HEK293 (cell line): ENCODE data around the gene UBE2Q2.

Experiments used
- GLI4 ChIP-seq: fragments of 450-650 bp; formaldehyde crosslinking; IDR thresholded peaks from 2 replicates; pipeline ENCODE4 v1.5.1; 2016; ENCODE audit warnings: missing biosample characterization, missing genetic modification characterization
- TCF7L2 ChIP-seq: IDR thresholded peaks from 2 replicates; pipeline ENCODE4 v1.6.1; 2011; ENCODE audit warnings: low read depth, mild to moderate bottlenecking, inconsistent platforms, low read length, moderate library complexity, borderline replicate concordance
- ZNF146 ChIP-seq: fragments of 450-650 bp; formaldehyde crosslinking; IDR thresholded peaks from 2 replicates; pipeline ENCODE4 v1.5.1; 2016; ENCODE audit warnings: missing biosample characterization, missing genetic modification characterization
- ZNF274 ChIP-seq, 2 experiments: fragments of 200-500 bp in 1 of 2; fragments of 450-650 bp in 1 of 2; sonication (Bioruptor generic) in 1 of 2; formaldehyde crosslinking in 1 of 2; IDR thresholded peaks; 2 replicates each; pipeline versions ENCODE4 v1.5.1 to v1.6.1; 2014 to 2016; ENCODE audit warnings: borderline replicate concordance in 1 of 2, inconsistent platforms in 1 of 2, low read length in 1 of 2, missing biosample characterization in 1 of 2, missing genetic modification characterization in 1 of 2
- ZNF423 ChIP-seq: fragments of 450-650 bp; formaldehyde crosslinking; IDR thresholded peaks from 2 replicates; pipeline ENCODE4 v1.5.1; 2016; ENCODE audit warnings: missing biosample characterization, missing genetic modification characterization
- ZNF660 ChIP-seq: fragments of 450-650 bp; IDR thresholded peaks from 2 replicates; pipeline ENCODE4 v1.5.1; 2018; ENCODE audit warnings: missing biosample characterization, mild to moderate bottlenecking, missing genetic modification characterization
- ZNF670 ChIP-seq: fragments of 450-650 bp; formaldehyde crosslinking; IDR thresholded peaks from 2 replicates; pipeline ENCODE4 v1.5.1; 2016; ENCODE audit warnings: missing biosample characterization, missing genetic modification characterization, low read depth
- ZNF792 ChIP-seq: fragments of 450-650 bp; formaldehyde crosslinking; IDR thresholded peaks from 2 replicates; pipeline ENCODE4 v1.5.1; 2016; ENCODE audit warnings: missing biosample characterization, missing genetic modification characterization
- TF ChIP-seq, protein P1 (sequence below): fragments of 450-650 bp; formaldehyde crosslinking; IDR thresholded peaks from 2 replicates; pipeline ENCODE4 v1.5.1; 2016; ENCODE audit warnings: missing biosample characterization, missing genetic modification characterization
- TF ChIP-seq, protein P2 (sequence below): fragments of 450-650 bp; formaldehyde crosslinking; IDR thresholded peaks from 2 replicates; pipeline ENCODE4 v1.5.1; 2016; ENCODE audit warnings: missing biosample characterization, missing genetic modification characterization

DNA sequence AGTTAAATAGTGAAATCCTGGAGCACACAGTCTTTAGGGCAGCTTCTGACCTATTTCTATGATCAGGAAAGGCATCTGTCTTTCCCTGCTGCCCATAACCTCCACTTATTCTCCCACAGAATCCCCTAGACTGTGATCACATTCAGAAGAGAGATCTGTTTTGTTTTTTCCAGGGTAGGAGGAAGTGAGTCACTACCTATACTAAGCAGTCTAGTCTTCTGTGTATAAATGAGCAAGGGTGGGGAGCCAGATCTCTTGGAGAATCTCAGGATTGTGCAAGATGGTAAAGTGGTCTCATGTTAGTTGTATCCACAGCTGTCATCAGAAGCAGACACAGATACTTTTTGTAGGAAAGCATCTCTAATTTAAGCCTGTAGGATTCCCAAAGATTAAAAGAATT is 48.6 kb downstream of the UBE2Q2 start:
- TF ChIP-seq ZNF660 (tag by site-specific recombination) = no peak
- no peak for TF ChIP-seq ZNF670 (tag by site-specific recombination)
- no peak for TF ChIP-seq ZNF274 (IDR thresholded peaks at IDR 0.05; ENCODE audit: low read length)
- TF ChIP-seq ZNF274 (tag by site-specific recombination; IDR thresholded peaks at IDR 0.05; ENCODE audit: borderline replicate concordance) = no peak
- TF ChIP-seq, protein P1, sequence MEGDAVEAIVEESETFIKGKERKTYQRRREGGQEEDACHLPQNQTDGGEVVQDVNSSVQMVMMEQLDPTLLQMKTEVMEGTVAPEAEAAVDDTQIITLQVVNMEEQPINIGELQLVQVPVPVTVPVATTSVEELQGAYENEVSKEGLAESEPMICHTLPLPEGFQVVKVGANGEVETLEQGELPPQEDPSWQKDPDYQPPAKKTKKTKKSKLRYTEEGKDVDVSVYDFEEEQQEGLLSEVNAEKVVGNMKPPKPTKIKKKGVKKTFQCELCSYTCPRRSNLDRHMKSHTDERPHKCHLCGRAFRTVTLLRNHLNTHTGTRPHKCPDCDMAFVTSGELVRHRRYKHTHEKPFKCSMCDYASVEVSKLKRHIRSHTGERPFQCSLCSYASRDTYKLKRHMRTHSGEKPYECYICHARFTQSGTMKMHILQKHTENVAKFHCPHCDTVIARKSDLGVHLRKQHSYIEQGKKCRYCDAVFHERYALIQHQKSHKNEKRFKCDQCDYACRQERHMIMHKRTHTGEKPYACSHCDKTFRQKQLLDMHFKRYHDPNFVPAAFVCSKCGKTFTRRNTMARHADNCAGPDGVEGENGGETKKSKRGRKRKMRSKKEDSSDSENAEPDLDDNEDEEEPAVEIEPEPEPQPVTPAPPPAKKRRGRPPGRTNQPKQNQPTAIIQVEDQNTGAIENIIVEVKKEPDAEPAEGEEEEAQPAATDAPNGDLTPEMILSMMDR = no peak
- TF ChIP-seq TCF7L2 = no peak
- TF ChIP-seq, protein P2, sequence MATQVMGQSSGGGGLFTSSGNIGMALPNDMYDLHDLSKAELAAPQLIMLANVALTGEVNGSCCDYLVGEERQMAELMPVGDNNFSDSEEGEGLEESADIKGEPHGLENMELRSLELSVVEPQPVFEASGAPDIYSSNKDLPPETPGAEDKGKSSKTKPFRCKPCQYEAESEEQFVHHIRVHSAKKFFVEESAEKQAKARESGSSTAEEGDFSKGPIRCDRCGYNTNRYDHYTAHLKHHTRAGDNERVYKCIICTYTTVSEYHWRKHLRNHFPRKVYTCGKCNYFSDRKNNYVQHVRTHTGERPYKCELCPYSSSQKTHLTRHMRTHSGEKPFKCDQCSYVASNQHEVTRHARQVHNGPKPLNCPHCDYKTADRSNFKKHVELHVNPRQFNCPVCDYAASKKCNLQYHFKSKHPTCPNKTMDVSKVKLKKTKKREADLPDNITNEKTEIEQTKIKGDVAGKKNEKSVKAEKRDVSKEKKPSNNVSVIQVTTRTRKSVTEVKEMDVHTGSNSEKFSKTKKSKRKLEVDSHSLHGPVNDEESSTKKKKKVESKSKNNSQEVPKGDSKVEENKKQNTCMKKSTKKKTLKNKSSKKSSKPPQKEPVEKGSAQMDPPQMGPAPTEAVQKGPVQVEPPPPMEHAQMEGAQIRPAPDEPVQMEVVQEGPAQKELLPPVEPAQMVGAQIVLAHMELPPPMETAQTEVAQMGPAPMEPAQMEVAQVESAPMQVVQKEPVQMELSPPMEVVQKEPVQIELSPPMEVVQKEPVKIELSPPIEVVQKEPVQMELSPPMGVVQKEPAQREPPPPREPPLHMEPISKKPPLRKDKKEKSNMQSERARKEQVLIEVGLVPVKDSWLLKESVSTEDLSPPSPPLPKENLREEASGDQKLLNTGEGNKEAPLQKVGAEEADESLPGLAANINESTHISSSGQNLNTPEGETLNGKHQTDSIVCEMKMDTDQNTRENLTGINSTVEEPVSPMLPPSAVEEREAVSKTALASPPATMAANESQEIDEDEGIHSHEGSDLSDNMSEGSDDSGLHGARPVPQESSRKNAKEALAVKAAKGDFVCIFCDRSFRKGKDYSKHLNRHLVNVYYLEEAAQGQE (tag by site-specific recombination) = no peak
- no peak for TF ChIP-seq ZNF792 (tag by site-specific recombination)
- no peak for TF ChIP-seq GLI4 (tag by site-specific recombination)
- no peak for TF ChIP-seq ZNF423 (tag by site-specific recombination)
- no peak for TF ChIP-seq ZNF146 (tag by site-specific recombination)
